ENCODE data around the gene PPIL3.

Gene PPIL3

DNA sequence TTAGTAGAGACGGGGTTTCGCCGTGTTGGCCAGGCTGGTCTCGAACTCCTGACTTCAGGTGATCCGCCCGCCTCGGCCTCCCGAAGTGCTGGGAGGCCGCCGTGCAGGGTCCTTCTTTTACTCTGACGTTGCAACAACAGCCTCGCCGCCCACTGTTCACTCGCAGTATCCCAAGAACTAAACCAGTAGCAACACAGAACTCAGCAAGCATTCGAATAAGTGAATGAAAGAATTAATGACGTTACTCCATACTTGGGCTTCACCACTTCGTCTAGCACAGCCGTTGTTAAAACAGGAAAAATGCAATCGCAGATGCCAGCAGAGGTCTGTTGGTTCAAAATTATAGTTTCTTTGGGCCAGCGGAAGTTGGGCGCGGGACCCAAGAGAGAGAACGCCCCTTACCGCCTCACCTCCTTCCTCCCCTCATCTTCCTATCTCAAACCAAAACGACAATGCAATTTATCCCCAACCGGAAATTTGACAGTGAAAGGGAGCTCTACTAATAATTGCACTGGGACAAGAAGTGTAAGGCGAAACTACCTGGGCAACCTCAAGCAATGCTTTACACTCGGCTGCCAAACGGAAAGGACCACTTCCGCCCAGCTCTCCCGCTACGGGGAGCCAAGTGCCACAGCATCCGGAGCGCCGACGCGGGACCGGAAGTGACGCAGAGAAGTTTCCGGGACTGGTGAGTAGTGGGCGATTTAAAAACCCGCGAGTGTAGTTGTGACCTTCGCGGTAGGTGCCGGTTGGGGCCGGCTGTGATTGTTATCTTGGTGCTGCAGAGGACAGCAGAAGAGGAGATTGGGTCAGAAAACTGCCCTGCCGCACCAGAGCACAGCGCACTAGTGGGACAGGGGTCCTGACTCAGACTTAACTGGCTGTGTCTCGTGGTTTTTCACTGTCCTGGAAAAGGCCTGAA is at the start of gene PPIL3, which contains the start of gene NIF3L1:
Gene PPIL3 (minus strand): TSS at position 374 of the 922 bp plus-strand sequence. CDS start 1,462 bp downstream, outside the sequence.
Gene NIF3L1 (plus strand): TSS at position 668 of the 922 bp plus-strand sequence. CDS start 2,573 bp downstream, outside the sequence.
- H3K27ac ChIP-seq: peak within 1 kb of the TSS; percentile 92
- TF ChIP-seq, protein P1, sequence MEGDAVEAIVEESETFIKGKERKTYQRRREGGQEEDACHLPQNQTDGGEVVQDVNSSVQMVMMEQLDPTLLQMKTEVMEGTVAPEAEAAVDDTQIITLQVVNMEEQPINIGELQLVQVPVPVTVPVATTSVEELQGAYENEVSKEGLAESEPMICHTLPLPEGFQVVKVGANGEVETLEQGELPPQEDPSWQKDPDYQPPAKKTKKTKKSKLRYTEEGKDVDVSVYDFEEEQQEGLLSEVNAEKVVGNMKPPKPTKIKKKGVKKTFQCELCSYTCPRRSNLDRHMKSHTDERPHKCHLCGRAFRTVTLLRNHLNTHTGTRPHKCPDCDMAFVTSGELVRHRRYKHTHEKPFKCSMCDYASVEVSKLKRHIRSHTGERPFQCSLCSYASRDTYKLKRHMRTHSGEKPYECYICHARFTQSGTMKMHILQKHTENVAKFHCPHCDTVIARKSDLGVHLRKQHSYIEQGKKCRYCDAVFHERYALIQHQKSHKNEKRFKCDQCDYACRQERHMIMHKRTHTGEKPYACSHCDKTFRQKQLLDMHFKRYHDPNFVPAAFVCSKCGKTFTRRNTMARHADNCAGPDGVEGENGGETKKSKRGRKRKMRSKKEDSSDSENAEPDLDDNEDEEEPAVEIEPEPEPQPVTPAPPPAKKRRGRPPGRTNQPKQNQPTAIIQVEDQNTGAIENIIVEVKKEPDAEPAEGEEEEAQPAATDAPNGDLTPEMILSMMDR (conservative IDR thresholded peaks at IDR 0.05): no peak; the same call in 1 of the 2 replicates
- no peak for TF ChIP-seq ZFX (IDR thresholded peaks at IDR 0.05)

DNA sequence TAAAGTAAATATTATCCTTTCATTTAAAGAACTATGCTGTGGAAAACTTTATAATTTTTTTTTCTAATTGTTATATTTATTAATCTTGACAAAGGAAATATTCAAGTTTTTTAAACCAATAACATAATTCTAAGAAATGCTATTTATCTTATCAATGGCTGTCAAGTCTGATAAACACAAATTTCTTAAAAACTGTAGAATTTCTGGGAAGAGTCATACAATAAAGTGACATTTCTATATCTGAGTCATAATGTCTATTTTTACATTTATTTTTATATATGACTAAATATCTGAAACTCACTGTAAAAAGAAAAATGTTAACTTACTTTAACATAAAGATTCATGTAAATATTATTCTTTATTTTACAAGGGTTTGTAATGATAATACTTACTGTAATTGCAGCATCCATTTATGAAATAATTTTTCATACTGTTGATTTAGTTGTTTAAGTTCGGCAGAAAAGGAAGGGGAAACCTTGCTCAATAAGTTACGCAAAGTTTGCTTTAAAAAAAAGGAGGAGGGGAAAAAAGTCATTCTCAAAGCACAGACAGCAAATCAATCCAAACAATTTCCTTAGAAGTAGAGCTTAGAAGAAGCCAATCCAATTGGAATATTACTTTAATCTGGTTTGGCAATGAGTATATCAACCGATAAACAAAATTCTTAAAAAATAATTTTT is 42.2 kb upstream of the PPIL3 start:
- H3K27ac ChIP-seq: no peak overlapping the region
- TF ChIP-seq ZFX (IDR thresholded peaks at IDR 0.05): no peak
- TF ChIP-seq, protein P1 (conservative IDR thresholded peaks at IDR 0.05): no peak

DNA sequence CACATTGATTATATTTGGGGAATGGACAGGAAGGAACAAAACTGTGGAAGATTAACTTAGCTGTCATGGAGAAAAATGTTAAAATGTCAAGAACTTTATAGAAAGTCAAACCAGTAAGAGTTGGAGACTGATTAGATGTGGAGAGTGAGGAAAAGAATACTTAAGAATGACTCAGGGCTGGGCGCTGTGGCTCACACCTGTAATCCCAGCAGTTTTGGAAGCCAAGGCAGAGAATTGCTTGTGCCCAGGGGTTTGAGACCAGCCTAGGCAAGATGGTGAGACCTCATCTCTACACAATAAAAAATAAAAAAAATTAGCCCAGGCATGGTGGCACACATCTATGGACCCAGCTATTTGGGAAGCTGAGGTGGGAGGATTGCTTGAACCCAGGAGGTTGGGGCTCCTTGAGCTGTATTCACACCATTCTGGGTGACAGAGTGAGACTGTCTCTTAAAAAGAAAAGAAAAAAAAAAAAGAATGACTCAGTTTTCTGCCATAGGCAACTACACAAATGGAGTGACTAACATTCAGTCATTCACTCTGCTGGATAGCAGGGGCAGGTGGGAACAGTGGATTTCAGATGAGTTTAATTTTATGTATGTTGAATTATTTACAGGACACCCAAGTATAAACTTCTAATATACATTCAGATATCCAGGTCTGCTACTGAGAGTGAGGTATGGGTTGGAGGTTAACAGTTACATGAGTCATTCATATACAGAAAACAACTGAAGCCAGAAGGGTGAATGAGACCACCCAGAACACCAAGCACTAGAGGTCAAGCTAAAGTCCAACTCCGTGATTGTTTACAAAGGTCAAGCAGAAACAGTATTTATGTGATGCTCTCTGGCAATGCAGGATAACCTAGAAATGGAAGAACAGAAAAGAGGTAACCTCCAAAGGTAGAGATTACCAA is 40.7 kb upstream of the PPIL3 start:
- H3K27ac ChIP-seq: no peak overlapping the region
- no peak for TF ChIP-seq ZFX (IDR thresholded peaks at IDR 0.05)
- TF ChIP-seq, protein P1 (conservative IDR thresholded peaks at IDR 0.05): no peak

DNA sequence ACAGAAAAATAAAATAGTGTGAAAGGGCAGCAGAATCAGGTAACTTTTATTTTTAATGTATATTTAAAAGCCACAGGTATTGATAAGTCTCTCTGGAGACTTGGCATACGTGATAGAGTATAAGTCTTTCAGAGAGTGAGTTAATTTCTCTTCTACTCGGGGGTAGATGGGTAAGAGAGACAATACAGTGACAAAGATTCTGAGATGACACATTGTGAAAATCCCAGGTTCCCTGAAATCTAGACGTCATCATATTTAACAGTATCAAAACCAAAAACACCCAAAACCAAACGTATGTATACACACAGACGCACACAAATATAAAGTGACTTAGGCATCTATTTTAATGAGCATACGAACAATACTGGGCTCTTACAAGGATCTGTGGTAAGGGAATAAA is 33.6 kb upstream of the PPIL3 start:
- no peak overlapping the region for H3K27ac ChIP-seq
- TF ChIP-seq, protein P1 (conservative IDR thresholded peaks at IDR 0.05): no peak
- no peak for TF ChIP-seq ZFX (IDR thresholded peaks at IDR 0.05)

DNA sequence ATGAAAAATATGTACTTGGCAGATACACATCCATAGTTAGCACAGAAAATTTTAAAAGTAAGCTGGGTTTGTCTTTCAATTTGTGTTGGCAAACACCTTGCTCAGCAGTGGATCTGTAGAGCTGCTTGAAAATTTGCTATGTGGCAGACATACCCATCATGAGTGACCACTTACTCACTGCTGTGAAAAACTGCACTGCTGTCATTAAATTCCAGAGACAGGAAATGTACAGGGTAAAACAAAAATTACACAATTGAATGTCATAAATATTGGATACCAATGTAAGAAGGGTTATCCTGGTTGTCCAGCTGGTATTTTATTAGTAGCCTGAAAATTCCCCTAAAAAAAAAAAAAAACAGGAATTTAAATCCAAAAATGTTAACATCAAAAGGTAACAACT is 24.8 kb upstream of the PPIL3 start:
- TF ChIP-seq, protein P1 (conservative IDR thresholded peaks at IDR 0.05): no peak
- no peak for TF ChIP-seq ZFX (IDR thresholded peaks at IDR 0.05)
- no peak overlapping the region for H3K27ac ChIP-seq

DNA sequence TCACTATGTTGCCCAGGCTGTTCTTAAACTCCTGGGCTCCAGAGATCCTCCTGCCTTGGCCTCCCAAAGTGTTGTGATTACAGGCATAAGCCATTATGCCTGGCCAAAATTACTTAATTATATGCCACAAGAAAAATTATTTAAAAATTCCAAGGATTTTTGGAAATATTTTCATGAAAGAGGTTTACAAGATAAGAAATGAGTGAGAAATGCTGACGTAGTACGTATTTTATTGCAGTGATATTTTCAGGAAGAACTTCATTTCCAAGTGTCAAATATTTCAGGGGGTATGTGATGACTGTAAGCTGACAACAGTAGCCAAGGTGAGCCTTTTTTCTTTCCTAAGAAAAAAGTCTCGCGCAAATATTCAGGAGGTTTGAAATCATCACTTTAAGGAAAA is 21.1 kb upstream of the PPIL3 start:
- TF ChIP-seq ZFX (IDR thresholded peaks at IDR 0.05): no peak
- TF ChIP-seq, protein P1 (conservative IDR thresholded peaks at IDR 0.05): no peak
- no peak overlapping the region for H3K27ac ChIP-seq

Measured in C4-2B (cell line).